GM23338 (cell line): ENCODE results near the gene LCTL.

ENCODE experiments used
- EZH2 ChIP-seq: fragments of 200-600 bp; sonication (generic); IDR thresholded peaks from one replicate; pipeline ENCODE4 v1.8.0; 2017; ENCODE audit warnings: antibody characterized with exemption, mild to moderate bottlenecking, low read depth; ENCODE audit not compliant: unreplicated experiment
- TF ChIP-seq, protein P1 (sequence below), 2 experiments: fragments of 200-600 bp in 1 of 2; sonication (generic) in 1 of 2; conservative IDR thresholded peaks; 2 replicates each; pipeline versions ENCODE4 v1.5.1 to v1.6.1; 2016 to 2017; ENCODE audit warnings: antibody characterized with exemption in 2 of 2, low read depth in 2 of 2, mild to moderate bottlenecking in 2 of 2, moderate library complexity in 1 of 2

DNA sequence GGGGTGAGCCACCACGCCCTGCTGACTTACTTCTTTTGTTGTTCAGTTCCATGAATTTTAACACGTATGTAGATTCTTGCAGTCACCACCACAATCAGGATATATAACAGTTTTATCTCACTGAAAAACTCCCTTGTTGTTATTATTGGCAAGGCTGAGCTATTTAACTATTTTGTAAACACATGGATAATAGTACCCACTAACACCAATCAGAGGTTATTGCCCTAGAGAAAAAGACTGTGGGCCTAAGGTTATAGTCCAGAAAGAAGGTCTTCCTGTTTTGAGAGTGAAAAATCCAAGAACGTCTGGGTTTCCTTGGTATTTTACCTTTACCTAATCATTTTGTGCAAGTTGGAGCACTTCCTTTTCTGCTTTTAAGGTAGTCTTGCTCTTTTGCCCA is 51.2 kb downstream of the LCTL start:
- TF ChIP-seq EZH2 = no peak
- TF ChIP-seq, protein P1, sequence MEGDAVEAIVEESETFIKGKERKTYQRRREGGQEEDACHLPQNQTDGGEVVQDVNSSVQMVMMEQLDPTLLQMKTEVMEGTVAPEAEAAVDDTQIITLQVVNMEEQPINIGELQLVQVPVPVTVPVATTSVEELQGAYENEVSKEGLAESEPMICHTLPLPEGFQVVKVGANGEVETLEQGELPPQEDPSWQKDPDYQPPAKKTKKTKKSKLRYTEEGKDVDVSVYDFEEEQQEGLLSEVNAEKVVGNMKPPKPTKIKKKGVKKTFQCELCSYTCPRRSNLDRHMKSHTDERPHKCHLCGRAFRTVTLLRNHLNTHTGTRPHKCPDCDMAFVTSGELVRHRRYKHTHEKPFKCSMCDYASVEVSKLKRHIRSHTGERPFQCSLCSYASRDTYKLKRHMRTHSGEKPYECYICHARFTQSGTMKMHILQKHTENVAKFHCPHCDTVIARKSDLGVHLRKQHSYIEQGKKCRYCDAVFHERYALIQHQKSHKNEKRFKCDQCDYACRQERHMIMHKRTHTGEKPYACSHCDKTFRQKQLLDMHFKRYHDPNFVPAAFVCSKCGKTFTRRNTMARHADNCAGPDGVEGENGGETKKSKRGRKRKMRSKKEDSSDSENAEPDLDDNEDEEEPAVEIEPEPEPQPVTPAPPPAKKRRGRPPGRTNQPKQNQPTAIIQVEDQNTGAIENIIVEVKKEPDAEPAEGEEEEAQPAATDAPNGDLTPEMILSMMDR (conservative IDR thresholded peaks at IDR 0.05; ENCODE audit: low read depth in 2 of 2) = no peak
